HG03280 (cell line): ENCODE data around the gene SAMD11.

Experiments used
- ATAC-seq: cut with Tn5 transposase; IDR thresholded peaks from one replicate; pipeline ENCODE4 v1.9.1; 2021; ENCODE audit warnings: mild to moderate bottlenecking, moderate library complexity; ENCODE audit not compliant: unreplicated experiment

The SAMD11 gene

GRCh38 chr1:961132-961669, 37.5 kb downstream of the SAMD11 start:
- ATAC-seq = no peak

- ATAC-seq = no peak
These were observed 38.9 kb downstream of the SAMD11 start for GRCh38 chr1:962381-963300.

GRCh38 chr1:963301-963651, 39.6 kb downstream of the SAMD11 start:
- ATAC-seq = no peak

- no peak for ATAC-seq
These were observed 40.2 kb downstream of the SAMD11 start for GRCh38 chr1:963746-964525.

DNA sequence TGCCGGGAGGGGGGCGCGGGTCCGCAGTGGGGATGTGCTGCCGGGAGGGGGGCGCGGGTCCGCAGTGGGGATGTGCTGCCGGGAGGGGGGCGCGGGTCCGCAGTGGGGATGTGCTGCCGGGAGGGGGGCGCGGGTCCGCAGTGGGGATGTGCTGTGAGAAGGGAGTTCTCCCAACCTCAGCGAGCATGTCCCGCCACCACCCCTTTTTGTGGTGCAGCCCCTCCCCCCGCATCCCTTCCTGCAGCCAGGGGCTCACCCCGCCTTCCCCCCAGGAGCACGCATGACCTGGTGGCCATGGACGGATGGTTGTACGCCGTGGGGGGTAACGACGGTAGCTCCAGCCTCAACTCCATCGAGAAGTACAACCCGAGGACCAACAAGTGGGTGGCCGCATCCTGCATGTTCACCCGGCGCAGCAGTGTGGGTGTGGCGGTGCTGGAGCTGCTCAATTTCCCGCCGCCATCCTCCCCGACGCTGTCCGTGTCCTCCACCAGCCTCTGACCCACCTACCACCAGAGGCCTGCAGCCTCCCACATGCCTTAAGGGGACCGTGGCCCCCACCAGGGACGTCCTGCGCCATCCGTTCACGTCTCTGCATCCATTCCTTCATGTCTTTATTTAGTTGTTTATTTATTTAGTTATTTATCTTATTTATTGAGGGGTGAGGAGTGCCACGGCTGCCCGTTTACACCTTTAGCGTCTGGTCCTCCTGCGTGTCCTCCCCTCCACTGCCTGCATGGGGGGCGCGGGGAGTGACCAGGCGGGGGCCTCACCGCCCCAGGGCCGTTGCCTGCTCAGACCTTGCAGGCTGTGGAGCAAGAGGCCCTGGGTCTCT, 41.2 kb downstream of the SAMD11 start:
- no peak for ATAC-seq

- ATAC-seq = no peak
These were observed 41.9 kb downstream of the SAMD11 start for GRCh38 chr1:965526-966134.

DNA sequence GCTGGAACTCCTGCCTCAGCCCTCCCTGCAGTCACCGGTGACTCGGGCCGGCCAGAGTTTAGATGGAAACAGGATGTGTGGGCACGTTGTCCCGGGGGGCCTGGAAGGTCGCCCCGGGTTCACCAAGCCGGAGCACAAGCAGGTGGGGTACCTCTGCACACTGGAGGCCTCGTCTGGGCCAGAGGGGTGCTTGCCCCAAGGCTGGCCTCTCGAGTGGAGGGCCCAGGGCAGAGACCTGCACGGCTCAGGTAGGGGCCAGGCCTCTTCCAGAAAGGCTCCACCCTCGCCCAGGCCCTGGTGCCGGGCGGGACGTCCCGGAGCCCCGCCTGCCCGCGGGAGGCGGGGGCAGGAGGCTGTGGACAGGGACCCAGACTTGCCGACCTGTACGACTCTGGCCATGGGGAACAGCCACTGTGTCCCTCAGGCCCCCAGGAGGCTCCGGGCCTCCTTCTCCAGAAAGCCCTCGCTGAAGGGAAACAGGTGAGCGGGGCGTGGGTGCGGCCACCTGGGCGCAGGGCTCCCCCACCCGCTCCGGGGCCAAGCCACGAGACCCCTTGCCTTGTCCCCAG, 42.5 kb downstream of the SAMD11 start, which contains the start of gene PLEKHN1:
PLEKHN1 (plus strand) TSS at position 348 of the 569 bp plus-strand sequence; CDS start at position 398, 50 bp downstream.
- ATAC-seq = no peak

DNA sequence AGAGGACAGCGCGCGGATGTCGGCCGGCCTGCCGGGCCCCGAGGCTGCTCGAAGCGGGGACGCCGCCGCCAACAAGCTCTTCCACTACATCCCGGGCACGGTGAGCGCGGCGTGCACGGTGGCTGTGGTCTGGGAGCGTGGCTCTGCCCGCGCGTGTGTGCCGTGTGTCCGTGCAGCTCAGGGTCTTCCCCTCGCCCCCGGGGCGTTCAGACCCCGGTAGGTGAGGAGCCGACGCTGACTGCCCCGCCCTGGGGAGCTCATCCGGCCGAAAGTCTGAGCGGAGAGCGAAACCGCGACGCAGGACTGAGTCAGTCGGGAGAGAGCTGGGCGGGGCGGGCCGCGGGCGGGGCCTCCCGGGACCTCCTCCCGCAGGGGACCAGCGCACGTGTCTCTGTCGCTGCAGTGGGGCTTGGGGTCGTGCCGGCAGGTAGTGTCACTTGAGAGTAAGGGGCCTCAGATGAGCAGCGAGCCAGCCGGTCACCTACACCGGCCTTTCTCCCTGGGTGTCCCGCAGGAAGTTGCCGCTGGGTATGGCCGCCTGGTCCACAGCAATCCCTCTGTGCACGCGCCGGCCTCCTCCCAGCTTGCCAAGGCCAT, 43.1 kb downstream of the SAMD11 start:
- peak; percentile 53 for ATAC-seq

DNA sequence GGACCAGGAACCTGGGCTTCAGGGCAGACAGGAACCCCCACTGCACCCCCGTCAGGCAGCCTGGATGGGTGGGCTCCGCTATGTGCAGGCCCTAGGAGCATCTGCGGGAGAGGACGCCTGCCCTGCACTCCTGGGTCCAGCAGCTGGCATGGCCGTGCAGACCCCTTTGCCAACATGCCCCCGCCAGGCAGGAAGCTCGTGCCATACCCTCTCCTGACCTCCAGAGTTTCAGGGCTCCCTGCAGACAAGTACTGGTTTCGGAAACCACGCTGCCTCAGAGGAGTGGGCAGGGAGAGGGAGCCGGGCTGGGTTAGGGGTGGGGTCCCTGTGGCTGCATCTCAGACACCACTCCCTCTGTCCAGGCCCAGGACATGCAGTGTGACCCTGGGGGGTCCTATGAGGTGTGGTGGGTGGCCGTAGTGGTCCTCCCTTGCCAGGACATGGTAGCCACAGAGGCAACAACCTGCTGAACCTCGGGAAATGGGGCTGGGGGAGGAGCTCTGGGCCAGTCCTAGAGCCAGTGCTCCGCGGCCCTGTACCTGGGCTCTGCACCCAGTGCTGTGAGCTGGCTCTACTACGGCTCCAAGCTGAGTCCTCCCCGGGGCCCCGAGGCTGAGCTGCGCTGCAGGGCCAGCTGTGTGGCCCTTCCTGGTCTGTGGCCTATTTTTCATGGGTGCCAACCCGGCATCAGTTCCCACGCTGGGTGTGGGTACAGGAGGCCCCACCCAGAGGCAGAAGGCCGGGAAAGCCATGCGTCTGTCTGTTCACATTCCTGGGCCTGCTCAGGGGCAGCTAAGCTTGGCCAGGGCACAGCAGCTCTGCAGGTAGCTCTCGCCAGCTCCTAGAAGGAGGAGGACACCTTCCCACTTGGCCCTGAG, 44.0 kb downstream of the SAMD11 start:
- no peak for ATAC-seq

- no peak for ATAC-seq
These were observed 45.6 kb downstream of the SAMD11 start for GRCh38 chr1:969260-969855.

DNA sequence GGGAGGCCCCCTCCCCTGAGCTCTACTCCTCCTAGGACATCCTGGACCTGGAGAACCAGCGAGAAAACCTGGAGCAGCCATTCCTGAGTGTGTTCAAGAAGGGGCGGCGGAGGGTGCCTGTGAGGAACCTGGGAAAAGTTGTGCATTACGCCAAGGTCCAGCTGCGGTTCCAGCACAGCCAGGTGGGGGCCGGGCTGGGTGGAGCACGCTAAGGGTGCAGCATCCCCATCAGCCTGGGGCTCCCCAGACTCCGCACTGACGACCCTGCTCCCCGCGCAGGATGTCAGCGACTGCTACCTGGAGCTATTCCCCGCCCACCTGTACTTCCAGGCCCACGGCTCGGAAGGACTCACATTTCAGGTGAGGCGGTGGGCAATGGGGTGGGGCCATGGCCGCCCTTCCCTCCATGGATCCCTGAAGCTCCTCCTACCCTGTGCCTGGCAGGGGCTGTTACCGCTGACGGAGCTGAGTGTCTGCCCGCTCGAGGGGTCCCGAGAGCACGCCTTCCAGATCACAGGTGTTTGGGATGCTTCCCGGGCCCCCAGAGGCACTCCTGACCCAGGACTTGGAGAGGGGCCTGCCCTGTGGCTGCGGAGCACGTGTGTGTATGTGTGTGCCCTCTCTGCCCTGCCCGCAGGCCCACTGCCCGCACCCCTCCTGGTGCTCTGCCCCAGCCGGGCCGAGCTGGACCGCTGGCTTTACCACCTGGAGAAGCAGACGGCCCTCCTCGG, 46.7 kb downstream of the SAMD11 start:
- no peak for ATAC-seq

- ATAC-seq = no peak
These were observed 47.4 kb downstream of the SAMD11 start for GRCh38 chr1:970973-971730.

DNA sequence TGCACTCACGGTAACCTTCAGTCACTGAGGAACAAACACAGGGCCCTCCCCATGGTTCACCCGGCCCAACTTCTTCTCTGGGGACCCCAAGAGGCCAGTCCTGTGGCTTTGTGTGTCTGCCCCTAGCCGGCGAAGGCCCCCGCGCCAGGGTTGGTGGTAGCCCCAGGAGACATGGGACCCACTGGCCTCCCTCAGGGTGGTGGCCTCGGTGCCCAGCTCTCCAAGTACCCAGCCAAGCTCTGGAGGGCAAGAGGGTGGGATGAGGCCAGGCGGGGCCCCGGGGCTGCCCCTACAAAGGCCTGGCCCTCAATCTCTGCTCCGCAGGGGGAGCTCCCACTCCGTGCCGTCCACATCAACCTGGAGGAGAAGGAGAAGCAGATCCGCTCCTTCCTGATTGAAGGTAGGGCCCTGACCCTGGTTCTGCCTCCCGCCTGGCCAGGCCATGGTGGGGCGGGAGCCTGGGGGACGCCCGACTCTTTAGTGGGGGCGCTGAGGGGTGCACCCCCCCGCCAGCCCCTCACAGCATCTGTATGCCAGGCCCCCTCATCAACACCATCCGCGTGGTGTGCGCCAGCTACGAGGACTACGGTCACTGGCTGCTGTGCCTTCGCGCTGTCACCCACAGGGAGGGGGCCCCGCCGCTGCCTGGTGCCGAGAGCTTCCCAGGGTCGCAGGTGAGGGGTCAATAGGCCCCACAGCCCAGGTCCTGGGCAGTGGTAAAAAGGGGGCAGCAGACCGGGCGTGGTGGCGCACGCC, 48.2 kb downstream of the SAMD11 start:
- no peak for ATAC-seq

GRCh38 chr1:972726-973458, 49.2 kb downstream of the SAMD11 start:
- no peak for ATAC-seq

- ATAC-seq = no peak
These were observed 50.0 kb downstream of the SAMD11 start for GRCh38 chr1:973459-974292.
